PC-3 (cell line): ENCODE results near the gene CRYBG2. TPM values are rescaled to one million over a fixed set of nuclear protein-coding genes. Genes with fewer than 3 reads are reported as not detected.

Experiments used
- ATAC-seq: fragments of 200-7000 bp; cut with Tn5 transposase; 2 replicates; pipeline ENCODE4 v1.9.1; 2020; ENCODE audit warnings: mild to moderate bottlenecking, moderate library complexity
- BruUV-seq: library from RNA; stranded (reverse); fragments of 400-500 nt; replicated peaks from 2 replicates; lab custom pipeline; 2021; lab: Mats Ljungman, UMichigan
- CTCF ChIA-PET: fragments of 300-600 bp; sonication (Branson Sonifier 250); formaldehyde crosslinking; loops from one replicate; lab custom pipeline; 2022; ENCODE audit warnings: antibody characterized with exemption; lab: Charles Lee
- POLR2A ChIA-PET: fragments of 300-600 bp; sonication (Branson Sonifier 250); formaldehyde crosslinking; loops from one replicate; lab custom pipeline; 2022; ENCODE audit warnings: antibody characterized with exemption; ENCODE audit not compliant: unreplicated experiment; lab: Charles Lee
- DNase-seq: peaks from one replicate; pipeline ENCODE4 v3.0.0-alpha.2; 2015
- H2AFZ ChIP-seq: fragments of 300-600 bp; sonication (generic); 2 replicates; pipeline ENCODE4 v1.6.0; 2016; ENCODE audit warnings: antibody characterized with exemption, low read length
- H3F3A ChIP-seq: fragments of 300-600 bp; sonication (generic); one replicate; pipeline ENCODE4 v1.6.0; 2017; ENCODE audit warnings: antibody characterized with exemption, low read length, control low read depth, mild to moderate bottlenecking; ENCODE audit not compliant: unreplicated experiment
- H3K27ac ChIP-seq: fragments of 300-600 bp; sonication (generic); 2 replicates; pipeline ENCODE4 v1.5.1; 2016; ENCODE audit warnings: mild to moderate bottlenecking, low read length
- H3K27me3 ChIP-seq: fragments of 300-600 bp; sonication (generic); 2 replicates; pipeline ENCODE4 v1.6.1; 2016; ENCODE audit warnings: low read length, mixed read lengths
- H3K36me3 ChIP-seq: fragments of 300-600 bp; sonication (generic); 2 replicates; pipeline ENCODE4 v1.6.1; 2016; ENCODE audit warnings: low read depth, mixed run types, low read length, mixed read lengths
- H3K4me1 ChIP-seq: fragments of 300-600 bp; sonication (generic); 2 replicates; pipeline ENCODE4 v1.5.1; 2016; ENCODE audit warnings: low read length; ENCODE audit not compliant: insufficient read depth
- H3K4me2 ChIP-seq: fragments of 300-600 bp; sonication (generic); 2 replicates; pipeline ENCODE4 v1.6.0; 2016; ENCODE audit warnings: low read length
- H3K4me3 ChIP-seq: fragments of 300-600 bp; sonication (generic); 2 replicates; pipeline ENCODE4 v1.5.1; 2016; ENCODE audit warnings: mild to moderate bottlenecking, low read length, mixed read lengths
- H3K79me2 ChIP-seq: fragments of 300-600 bp; sonication (generic); 2 replicates; pipeline ENCODE4 v1.6.1; 2017; ENCODE audit warnings: low read length, mixed read lengths
- H3K9ac ChIP-seq: fragments of 300-600 bp; sonication (generic); 2 replicates; pipeline ENCODE4 v1.6.0; 2016; ENCODE audit warnings: mild to moderate bottlenecking, low read length
- H3K9me2 ChIP-seq: fragments of 300-600 bp; sonication (generic); replicated peaks from 2 replicates; pipeline ENCODE4 v1.6.1; 2016; ENCODE audit warnings: mixed run types, low read length, mixed read lengths
- H3K9me3 ChIP-seq: fragments of 300-600 bp; sonication (generic); 2 replicates; pipeline ENCODE4 v1.6.1; 2016; ENCODE audit warnings: low read length, mixed read lengths
- H4K20me1 ChIP-seq: fragments of 300-600 bp; sonication (generic); 2 replicates; pipeline ENCODE4 v1.6.1; 2016; ENCODE audit warnings: low read length, mixed read lengths
- CTCF ChIP-seq: fragments of 300-600 bp; sonication (generic); conservative IDR thresholded peaks from 2 replicates; pipeline ENCODE4 v1.5.1; 2017; ENCODE audit warnings: antibody characterized with exemption, low read depth, mild to moderate bottlenecking, low read length
- EZH2 ChIP-seq: fragments of 300-600 bp; sonication (generic); IDR thresholded peaks from one replicate; pipeline ENCODE4 v1.6.1; 2017; ENCODE audit warnings: antibody characterized with exemption, mild to moderate bottlenecking, low read length; ENCODE audit not compliant: unreplicated experiment
- EZH2phosphoT487 ChIP-seq: fragments of 300-600 bp; sonication (generic); IDR thresholded peaks from 2 replicates; pipeline ENCODE4 v1.6.1; 2018; ENCODE audit warnings: mild to moderate bottlenecking, antibody characterized with exemption, low read length, borderline replicate concordance
- intact Hi-C: fragments of 100-400 bp; cut with micrococcal nuclease; formaldehyde crosslinking; loops from 2 replicates; pipeline ENCODE4 v1.9.0; 2023
- total RNA-seq: library from RNA; depleted of rRNA; stranded (reverse); fragments of >200 nt; gene quantifications from 2 replicates; pipeline ENCODE4 v1.2.3, GENCODE V29; 2014

The CRYBG2 gene
- total RNA-seq, 1 experiment from 2014 or later = 15.3 TPM

- Histone ChIP-seq H3K9me3 (no peaks in the 10 kb centered on the region), H3F3A (no peaks in the 10 kb centered on the region), H3K4me3 (no peak overlapping the region), H3K36me3 (no peaks in the 10 kb centered on the region), H3K9me2 (no peaks in the 10 kb centered on the region), H3K27me3 (no peaks in the 10 kb centered on the region), H4K20me1 (no peaks in the 10 kb centered on the region), H3K4me1 (peaks cover 55% of the 10 kb centered on the region), H3K4me2 (no peak overlapping the region), H3K27ac (peak overlapping the region; percentile 85), H2AFZ (no peak overlapping the region), H3K79me2 (peaks cover 12% of the 10 kb centered on the region; the same call in 1 of the 2 replicates), H3K9ac (no peak overlapping the region)
- intact Hi-C loops = no loop called here
- DNase-seq (no peak), ATAC-seq (no peak)
- BruUV-seq = no TSS peak
- CTCF ChIA-PET = interaction anchor here (0.8 kb wide), 1 partner anchor 65 kb away, joined by 3 read pairs; no protein-coding TSS in a partner anchor
- TF ChIP-seq EZH2 (no peak), CTCF (no peak), EZH2phosphoT487 (no peak)
- POLR2A ChIA-PET = no interaction called here
Measured at GRCh38 chr1:26349877-26350244, 4.1 kb downstream of the CRYBG2 start.

DNA sequence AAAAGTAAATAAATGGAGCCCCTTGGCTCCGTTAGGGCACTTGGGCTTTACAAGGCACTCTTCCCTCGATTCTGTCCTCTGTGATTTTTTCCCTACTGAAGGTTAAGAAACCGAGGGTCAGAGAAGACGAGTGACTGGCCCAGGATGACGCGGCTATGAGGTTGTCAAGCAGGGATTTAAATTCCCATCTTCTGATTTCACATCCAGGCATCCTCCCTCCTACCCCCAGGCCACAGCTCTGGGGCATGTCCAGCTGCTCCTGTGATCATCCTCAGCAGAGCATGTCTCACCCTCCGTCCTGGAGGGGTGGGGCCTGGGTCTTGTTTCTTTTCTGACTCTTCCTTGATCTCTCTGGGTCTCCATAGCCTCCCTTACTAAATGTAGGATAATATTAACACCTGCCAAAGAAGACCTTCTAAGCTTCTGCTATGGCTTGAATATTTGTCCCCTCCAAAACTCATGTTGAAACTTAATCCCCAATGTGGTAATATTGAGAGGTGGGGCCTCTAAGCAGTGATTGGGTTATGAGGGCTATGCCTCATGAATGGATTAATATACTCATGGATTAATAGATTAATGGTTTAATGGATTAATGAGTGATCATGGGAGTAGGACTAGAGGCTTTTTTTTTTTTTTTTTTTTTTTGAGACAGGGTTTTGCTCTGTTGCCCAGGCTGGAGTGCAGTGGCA is 4.6 kb downstream of the CRYBG2 start:
- Histone ChIP-seq H3K27ac (peak overlapping the region; percentile 85), H3K9me3 (no peaks in the 10 kb centered on the region), H4K20me1 (no peaks in the 10 kb centered on the region), H2AFZ (no peak overlapping the region), H3K4me2 (peak overlapping the region; percentile 32), H3K27me3 (no peaks in the 10 kb centered on the region), H3K36me3 (no peaks in the 10 kb centered on the region), H3K9ac (no peak overlapping the region), H3K4me1 (peaks cover 51% of the 10 kb centered on the region), H3K4me3 (no peak overlapping the region), H3K79me2 (peaks cover 12% of the 10 kb centered on the region; the same call in 1 of the 2 replicates), H3F3A (no peaks in the 10 kb centered on the region), H3K9me2 (no peaks in the 10 kb centered on the region)
- ATAC-seq (peak; percentile 14; the same call in 1 of the 2 replicates), DNase-seq (peak; percentile 81)
- TF ChIP-seq CTCF (no peak), EZH2 (no peak), EZH2phosphoT487 (no peak)
- intact Hi-C loops = no loop called here
- ChIA-PET POLR2A (no interaction called here), CTCF (interaction anchor here (0.5 to 0.8 kb wide), 2 partner anchors 65 to 245 kb away, joined by 3 to 4 read pairs; no protein-coding TSS in a partner anchor)
- BruUV-seq = no TSS peak
